NK-92 treated with Interleukin-12 subunit alpha and Interleukin-12 subunit beta, amount 100 ng/mL, for 24 hours (cell line): ENCODE results near the gene MFSD12.
A peak's percentile ranks its signal among the peaks of the same experiment; 100 is the strongest.

ENCODE experiments used
- DNase-seq: peaks from one replicate; lab custom pipeline; 2025; lab: John Stamatoyannopoulos, UW

The MFSD12 gene

GRCh38 chr19:3557461-3558248, at the start of gene MFSD12:
Gene MFSD12, minus strand, starts transcription at chr19:3557586. Its CDS starts 183 bp downstream, at chr19:3557403.
- peak; percentile 85 for DNase-seq

GRCh38 chr19:3606690-3607289, 49.4 kb upstream of the MFSD12 start, which contains the start of gene TBXA2R:
Gene TBXA2R, minus strand, starts transcription at chr19:3606875. Its CDS starts 6,241 bp downstream, at chr19:3600634.
- DNase-seq, result no peak

GRCh38 chr19:3606174-3606689, 48.8 kb upstream of the MFSD12 start:
- no peak for DNase-seq

GRCh38 chr19:3605770-3606169, 48.4 kb upstream of the MFSD12 start:
- no peak for DNase-seq

- no peak for DNase-seq
These were observed 48.0 kb upstream of the MFSD12 start for GRCh38 chr19:3605361-3605760.

GRCh38 chr19:3604987-3605343, 47.6 kb upstream of the MFSD12 start:
- no peak for DNase-seq

- DNase-seq, result no peak
These were observed 47.0 kb upstream of the MFSD12 start for GRCh38 chr19:3604227-3604986.

GRCh38 chr19:3603121-3603811, 45.9 kb upstream of the MFSD12 start:
- DNase-seq, result no peak

GRCh38 chr19:3601021-3601420, 43.6 kb upstream of the MFSD12 start:
- DNase-seq, result no peak

- DNase-seq, result no peak
These were observed 42.4 kb upstream of the MFSD12 start for GRCh38 chr19:3599776-3600187.

GRCh38 chr19:3595521-3596061, 38.2 kb upstream of the MFSD12 start:
- no peak for DNase-seq

GRCh38 chr19:3593156-3593555, 35.8 kb upstream of the MFSD12 start:
- no peak for DNase-seq

GRCh38 chr19:3591876-3592613, 34.7 kb upstream of the MFSD12 start:
- no peak for DNase-seq

GRCh38 chr19:3590991-3591659, 33.7 kb upstream of the MFSD12 start:
- DNase-seq, result no peak

- DNase-seq, result no peak
These were observed 32.6 kb upstream of the MFSD12 start for GRCh38 chr19:3589949-3590348.

- DNase-seq, result no peak
These were observed 32.1 kb upstream of the MFSD12 start for GRCh38 chr19:3589439-3589838.

GRCh38 chr19:3586707-3587346, 29.4 kb upstream of the MFSD12 start:
- DNase-seq, result no peak

GRCh38 chr19:3586127-3586626, 28.8 kb upstream of the MFSD12 start:
- DNase-seq, result no peak

GRCh38 chr19:3585301-3586126, 28.1 kb upstream of the MFSD12 start, which contains the start of gene GIPC3:
Gene GIPC3, plus strand, starts transcription at chr19:3585478. Its CDS starts 120 bp downstream, at chr19:3585598.
- no peak for DNase-seq
